COLO668 (cell line): ENCODE measurements around the gene ANKMY2.
"Not testable (repeated sequence)": the region's sequence is repeated elsewhere in the genome, so short reads cannot be mapped to it uniquely, and the experiment has no call there.

Experiments used
- DNase-seq: peaks from one replicate; lab custom pipeline; 2025; ENCODE audit not compliant: unreplicated experiment; lab: John Stamatoyannopoulos, UW

ANKMY2 gene

DNA sequence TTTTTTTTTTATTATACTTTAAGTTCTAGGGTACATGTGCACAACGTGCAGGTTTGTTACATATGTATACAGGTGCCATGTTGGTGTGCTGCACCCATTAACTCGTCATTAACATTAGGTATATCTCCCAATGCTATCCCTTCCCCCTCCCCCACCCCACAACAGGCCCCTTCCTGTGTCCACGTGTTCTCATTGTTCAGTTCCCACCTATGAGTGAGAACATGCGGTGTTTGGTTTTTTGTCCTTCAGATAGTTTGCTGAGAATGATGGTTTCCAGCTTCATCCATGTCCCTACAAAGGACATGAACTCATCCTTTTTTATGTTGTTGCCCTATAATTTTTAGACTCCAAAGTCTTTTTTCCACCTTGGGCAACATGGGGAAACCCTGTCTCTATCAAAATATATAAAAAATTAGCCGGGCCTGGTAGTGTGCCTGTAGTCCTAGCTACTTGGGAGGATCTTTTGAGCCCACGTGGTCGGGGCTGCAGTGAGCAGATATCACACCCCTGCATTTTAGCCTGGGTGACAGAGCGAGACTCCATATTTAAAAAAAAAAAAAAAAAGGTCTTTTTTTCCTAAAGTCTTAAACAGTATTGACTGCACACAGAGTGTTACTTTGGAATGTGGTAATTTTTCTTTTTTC lies 14.4 kb upstream of the ANKMY2 start:
- DNase-seq, result not testable (repeated sequence)

DNA sequence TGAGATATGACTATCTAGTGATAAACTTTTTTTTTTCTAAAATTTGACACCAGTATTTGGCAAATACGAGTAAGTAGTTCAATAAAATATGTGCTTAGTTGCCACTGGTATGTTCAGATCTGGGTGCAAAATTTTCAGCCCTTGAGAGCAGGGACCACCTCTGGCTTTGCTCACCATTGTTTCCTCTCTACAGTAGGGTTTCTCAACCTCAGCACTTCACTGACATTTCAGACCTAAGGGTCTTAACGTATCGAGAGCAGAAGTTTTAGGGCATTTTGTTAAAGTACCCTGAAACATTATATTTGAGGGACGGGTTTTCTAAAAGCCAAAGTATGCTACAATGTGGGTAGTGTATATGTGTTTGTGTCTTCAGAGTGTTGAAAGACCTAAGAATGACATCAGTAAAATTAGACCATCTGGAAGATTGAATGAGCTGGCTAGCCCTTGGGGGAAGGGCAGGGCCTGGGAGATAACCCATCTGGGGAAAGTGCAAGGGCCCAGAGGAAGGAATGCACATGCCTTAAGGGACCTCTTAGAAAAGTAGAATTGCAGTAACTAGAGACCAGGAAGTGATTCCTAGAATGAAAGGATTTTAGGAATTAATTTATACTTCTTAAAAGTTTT lies 12.2 kb upstream of the ANKMY2 start:
- no peak for DNase-seq

DNA sequence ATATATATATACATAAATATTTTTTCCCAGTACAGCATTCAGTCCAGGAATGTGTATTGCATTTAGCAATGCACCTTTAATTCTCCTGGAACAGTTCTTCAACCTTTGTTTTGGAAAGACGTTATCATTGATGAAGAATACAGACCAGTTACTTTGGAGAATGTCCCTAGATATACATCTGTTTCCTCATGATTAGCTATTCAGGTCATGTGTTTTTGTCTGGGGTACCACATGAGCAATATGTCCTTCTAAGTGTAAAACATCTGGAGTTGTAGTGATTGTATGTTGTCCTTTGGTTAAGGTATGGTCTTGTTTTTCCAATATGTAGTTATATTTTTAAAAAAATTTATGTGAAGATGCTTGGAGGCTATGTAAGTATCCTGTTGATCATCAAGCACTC lies 10.6 kb upstream of the ANKMY2 start:
- no peak for DNase-seq

DNA sequence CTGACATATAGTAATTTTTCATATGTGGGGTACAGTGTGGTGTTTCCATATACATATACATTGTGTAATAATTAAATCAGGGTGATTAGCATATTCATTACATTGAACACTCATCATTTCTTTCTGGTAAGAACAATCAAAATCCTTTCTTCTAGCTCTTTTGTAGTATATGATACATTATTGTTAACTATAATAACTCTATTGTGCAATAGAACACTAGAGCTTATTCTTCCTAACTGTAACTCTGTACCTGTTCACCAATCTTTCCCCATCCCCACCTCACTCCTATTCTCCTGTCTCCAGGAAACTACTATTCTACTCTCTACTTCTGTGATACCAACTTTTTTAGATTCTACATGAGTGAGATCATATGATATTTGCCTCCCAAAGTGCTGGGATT lies 9.8 kb upstream of the ANKMY2 start:
- no peak for DNase-seq

DNA sequence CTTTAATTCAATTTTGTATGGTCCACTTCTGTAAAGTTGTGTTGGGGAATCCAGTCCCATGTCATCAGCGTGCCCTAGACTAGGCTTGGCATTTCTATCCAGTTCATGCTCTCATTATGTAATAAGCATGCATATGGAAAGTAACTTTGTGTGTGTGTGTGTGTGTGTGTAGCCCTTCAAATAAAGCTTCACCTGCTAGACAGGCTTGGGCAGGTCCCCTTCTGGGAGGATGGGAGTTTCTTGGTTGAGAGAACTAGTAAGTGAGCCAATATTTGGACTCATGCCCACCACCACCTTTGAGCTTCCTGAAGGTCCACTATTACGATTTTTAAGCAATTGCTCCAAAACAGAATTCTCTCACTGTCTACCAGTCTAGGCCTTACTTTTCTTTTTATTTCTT lies 7.3 kb upstream of the ANKMY2 start:
- peak; percentile 48 for DNase-seq

DNA sequence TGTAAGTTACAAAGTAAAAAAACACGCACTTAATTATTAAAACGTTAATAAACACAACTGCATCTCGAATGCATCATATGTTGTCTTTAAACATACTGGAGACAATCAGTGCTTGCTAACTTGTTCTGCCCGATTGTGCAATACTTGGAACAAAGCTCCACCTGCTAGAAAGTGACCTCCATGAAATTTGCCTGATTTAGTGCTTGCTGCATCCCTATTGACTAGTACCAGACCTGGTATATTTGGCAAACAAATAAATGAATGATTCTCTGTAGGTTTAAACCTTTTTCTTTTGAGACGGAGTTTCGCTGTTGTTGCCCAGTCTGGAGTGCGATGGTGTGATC lies 6.7 kb upstream of the ANKMY2 start:
- no peak for DNase-seq

DNA sequence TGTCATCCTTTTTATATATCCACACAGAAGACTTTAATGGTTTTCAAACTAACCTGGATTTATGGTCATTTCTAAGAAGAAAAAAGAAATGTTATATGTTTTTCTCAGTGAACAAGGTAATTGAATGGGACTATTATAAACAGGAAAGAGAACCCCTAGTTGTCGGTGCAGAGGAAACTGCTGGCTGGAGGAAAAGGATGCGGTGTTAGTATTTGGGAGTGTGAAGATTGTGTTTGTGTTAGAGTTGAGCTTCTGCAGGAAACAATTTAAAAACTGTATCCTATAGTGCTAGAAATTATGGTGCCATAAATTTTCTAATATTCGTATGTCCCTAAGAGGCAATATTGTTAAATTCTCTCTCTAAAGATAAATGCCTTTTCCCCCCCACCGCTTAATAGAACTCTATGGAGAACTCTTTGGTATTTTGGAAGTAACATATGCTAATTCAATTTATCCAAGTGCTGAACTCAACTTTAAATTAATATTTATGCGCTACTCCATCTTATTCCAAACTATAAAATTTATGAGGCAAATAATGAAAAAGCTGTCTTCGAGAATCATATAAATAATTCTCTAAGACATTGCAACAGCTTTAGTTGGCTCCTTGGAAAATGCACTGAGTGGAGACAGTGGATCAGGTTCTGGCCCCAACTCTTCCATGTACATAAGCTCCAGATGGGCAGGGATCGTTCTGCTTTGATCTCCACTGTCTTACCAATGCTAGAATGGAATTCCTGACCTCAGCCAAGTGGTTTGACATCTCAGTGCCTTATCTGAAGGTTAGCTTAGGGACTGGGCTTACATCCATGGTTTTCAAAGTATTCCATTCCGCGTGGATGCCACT lies 6.1 kb upstream of the ANKMY2 start:
- DNase-seq, result no peak

DNA sequence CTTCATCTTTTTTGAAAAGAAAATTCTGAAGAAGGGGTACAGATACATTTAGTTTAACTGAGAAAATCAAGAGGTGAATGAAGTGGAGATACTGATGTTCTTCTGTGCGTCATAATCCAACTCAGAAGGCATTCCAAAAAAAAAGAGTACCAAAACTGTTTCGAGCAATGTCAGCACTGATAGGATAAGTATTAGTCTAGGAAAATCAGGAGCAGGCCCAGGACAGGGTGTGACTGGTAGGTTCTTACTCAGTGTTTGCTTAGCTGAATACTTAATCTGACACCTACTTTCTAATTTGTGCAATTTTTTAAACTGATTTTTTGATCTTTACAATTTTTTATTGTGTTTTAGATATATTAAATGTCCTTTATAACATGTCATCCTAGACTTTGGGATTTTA lies 4.7 kb upstream of the ANKMY2 start:
- no peak for DNase-seq

DNA sequence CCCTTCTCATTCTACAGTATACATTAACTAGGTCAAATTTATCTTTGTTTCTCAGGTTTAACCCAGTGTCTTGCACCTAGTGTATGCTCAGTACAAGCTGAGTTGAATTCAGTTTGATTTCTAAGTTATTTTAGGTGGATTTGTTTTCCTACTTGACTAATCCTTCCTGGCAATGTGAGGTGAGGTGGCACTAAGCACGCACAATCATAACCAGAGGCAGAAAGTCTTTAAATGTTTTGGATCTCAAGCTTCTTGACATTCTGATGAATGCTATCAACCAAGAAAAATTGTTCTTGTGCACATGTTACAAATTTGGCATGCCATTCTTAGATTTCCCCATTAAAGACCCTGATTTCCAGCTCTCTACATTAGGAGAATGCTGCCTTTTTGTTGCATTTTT lies 3.6 kb upstream of the ANKMY2 start:
- DNase-seq, result no peak

DNA sequence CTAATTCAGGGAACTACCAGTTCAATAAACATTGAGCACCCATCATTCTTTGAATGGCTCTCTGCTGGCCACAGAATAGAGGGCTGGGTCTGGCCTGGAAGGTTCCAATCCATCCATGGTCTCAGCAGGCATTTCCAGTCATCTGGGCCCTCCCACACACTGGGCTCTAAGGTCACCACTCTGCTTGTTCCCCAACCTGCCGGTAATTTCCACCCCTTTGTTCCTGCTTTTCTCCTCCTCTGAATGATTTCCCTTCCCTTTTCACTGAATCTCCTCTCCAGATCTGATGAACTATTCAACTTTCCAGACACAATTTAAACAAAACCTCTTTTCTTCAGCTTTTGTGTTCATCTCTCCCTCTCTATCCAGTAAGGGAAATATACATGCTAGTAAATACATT lies 3.0 kb upstream of the ANKMY2 start:
- DNase-seq, result no peak

DNA sequence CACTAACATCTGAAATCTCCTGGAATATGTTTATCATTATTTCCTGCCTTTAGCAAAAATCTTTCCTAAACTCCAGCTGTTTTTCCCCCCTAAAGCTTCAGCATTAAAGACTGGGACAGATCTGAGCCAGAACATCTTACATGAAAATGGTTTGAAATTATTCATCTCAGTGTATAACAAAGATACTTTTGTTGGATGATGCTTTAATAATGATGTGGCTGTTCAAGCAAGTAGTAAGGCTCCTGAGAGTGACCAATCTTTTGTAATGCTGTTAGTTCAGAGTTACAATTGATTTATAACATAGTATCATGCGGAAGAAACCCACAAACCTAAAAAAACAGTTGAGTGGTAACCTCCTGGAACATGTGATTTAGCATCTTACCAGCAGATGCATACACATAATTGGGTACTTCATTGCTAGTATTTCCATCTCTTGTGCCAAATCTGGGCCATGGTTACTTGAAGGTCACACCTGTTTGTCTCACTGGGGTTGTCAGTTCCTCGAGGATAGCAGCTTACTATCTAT lies 1.9 kb upstream of the ANKMY2 start:
- no peak for DNase-seq

DNA sequence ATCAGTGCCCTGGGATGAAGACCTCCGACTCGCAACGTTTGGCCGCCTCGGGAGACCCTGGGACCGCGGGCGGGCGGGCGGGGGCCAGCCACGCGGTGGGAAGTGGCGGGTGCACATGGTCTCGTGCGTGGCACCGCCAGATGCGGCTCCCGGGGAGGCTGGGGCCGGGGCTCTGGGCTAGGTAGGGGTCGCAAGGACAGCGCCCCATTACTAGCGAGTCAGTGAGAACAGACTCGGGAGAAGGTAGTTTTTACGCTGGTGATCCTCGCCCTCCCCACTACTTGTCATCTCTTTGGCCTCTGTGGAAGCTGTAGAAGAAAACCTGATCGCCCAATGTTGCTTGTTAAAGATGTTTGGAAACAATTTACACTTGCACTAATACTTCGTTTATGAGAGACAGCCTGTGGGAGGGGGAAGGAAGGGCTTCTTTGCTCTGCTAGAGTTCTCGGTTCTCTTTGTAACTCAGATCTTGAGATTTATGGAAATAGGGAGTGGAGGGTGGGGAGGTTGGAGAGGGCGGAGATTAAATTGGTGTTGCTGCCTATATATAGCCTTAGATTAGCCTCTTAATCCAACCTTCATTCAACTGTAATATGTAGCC lies 1.0 kb upstream of the ANKMY2 start:
- peak; percentile 70 for DNase-seq

DNA sequence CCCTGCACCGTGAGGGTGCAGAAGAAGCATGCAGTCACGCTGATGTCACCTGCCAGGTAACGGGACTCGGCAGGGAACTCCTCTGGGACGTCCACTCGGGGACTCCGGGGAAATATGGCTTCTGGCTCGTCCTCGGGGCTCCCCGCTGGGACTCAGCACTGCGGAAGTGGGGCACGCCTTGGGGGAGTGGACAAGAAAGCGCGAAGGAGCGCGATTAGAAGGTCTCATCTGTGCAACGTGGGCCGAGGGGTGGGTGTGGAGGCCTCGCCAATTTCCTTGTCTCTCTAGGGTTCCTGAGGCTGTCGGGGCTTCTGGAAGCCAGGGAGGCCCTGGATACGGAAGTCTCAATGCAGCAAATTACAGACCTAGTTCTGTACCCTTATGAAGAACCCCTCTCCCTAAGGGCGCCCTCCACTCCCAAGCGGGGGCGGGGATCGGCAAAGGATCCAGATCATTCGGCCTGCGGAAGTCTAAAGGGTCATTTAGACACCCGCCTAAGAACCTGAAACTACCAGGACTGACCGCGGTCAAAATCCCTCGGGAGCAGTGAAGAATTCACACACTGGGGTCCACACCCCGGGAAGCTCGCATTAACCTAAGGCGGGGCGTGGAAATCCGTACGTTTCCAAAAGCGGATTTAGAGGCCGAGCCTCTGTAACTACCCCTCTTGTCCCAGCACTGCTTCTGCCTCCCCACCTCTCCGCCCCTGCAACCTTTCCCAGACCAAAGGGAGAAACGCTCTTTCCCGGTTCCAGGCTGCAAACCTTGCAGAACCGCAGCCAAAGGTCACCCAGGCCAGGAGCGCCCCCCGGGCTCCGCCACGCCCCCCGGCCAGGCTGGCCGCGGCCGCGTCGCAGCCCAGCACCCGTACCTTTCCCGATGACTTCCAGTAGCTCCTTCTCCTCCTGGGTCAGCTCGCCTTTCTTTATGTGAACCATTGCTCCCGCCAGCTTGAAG lies 640 bp downstream of the ANKMY2 start:
- peak; percentile 81 for DNase-seq

DNA sequence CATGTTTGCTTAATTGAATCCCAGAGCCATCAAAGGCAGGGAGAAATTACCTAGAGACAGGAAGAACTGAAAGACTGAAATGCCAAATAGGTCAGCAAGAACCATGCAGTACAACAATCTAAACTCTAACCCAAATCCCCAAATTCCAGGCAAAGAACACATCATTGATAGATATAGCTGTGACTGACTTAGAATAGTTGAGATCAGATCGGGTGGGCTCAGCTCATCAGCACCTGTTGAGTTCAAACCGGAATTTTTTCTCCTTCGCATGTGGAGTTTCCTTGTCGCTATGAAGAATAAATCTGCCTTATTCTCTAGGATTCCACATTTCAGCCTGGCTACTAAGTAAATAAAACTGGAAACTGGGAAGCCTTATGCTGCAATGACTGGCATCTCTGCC lies 1.4 kb downstream of the ANKMY2 start:
- DNase-seq, result no peak

DNA sequence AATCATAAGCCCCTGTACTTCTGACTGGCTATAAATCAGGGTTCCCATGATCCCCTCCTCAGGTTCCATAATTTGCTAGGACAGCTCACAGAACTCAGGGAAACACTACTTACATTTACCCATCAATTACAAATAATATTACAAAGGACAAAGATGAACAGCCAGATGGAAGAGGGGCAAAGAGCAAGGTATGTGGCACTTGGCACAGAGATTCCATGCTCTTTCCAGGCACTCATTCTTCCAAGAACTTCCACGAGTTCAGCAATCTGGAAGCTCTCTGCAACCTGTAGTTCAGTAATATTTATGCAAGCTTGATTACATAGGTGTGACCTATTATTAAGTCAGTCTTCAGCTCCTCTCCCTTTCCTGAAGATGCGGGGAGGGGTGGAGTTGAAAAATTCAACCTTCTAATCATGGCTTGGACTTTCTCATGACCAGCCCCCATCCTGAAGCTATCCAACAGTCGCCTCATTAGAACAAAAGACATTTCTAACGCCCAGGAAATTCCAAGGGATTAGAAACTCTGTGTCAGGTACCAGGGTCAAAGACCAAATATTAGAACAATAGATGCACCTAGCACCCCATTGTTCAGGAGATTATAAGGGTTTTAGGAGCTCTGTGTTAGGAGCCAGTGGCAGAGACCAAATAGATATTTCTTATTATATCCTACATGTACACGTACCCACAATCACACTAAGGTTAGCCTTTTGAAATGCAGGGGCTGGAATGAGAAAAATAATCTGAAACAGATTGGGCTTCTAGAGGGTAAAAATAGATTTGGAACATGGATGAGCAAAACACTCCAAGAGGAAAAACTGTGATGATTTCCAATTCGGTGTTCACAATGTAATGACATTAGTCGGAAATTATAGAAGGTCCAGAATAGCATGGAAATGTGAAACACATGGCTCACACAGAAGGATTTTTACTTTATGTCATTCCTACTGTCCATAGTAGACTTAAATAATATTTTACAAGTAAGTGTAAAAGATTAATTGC lies 7.0 kb downstream of the ANKMY2 start:
- no peak for DNase-seq

DNA sequence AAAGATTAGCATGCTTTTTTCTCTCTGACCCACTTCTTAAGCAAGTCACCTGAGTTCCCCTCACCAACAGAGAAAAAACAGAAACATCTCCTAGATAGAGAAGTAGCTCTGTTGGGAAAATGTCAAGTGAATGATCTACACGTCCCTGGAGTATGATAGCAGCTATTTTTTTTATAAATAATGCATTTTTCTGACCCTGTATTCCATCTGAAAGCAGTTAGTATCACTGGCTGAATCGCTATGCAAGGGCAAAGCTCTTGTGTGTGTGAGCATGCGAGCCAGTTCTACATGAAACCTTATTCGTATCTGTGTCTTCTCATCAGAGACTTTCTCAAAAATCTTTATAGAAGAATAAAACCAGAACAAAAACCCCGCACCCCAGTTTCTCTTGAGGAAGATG lies 8.2 kb downstream of the ANKMY2 start:
- no peak for DNase-seq

DNA sequence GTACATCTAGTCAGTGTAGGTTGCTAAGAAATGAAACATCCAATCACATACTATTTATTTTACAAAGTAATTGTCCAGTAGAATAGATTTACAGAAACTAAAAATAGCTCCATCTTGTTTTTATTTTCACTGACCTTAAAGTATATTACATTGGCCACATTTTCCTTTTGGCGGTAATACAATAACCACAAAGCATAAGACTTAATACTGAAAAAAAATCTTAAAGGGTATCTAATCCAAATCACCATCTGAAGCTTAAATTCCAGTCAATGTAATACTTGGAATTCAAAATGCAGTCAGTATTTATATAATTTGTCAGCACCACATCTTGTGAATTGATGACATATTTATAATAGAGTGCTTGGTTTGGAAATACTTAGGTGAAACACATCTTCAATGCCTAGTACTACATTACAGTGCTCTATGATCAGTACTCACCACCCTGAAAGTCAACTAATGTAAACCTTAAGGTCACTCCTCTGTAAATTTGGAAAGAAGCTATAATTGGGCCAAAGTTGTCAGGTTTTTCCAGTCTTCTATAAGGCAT lies 8.9 kb downstream of the ANKMY2 start:
- no peak for DNase-seq

DNA sequence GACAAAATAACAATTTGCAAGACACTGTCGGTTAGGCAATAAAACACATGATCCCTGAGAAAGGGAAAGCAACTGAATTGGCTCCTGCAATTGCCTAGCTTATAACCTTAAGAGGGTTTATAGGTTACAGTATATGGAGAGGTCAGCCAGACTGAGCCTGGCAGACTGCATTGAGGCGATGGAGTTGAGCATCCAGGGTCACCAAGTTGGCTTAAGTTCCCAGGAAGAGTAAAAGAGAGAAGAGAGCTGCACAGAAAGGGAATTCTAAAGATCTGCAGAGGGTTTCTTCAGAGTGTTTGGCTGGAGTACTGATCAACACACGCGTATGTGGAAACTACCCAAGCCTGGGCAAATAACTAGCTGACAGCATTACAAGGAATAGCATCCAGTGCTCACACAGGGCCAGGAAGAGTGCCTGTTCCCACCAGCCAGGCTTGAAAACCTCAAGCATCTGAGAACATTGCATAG lies 11.2 kb downstream of the ANKMY2 start:
- no peak for DNase-seq

DNA sequence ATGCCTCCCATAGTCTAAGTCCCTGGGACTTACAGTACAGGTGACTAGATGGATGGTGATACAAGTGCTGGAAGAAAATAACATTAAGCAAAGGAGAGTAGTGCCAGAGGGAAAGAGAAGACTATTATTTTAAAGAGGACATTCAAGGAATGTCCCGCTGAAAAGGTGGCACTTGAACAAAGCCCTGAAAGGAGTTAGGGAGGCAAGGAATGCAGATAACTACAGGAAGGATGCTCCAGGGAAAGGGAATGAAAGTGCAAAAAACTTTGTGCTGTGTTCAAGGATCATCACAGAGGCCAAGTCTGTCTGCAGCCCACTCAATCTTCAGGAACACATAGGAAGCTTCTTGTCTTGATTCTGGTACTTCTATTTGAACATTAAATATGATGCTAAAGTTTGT lies 14.9 kb downstream of the ANKMY2 start:
- no peak for DNase-seq
